Measurements from ENCODE around the gene MEIOC.

GRCh38 chr17:44647736-44648135, 8.5 kb upstream of the MEIOC start:
- no peak for TF ChIP-seq CTCF (conservative IDR thresholded peaks at IDR 0.05; ENCODE audit: low read depth, low read length)
- no peak for TF ChIP-seq EZH2 (IDR thresholded peaks at IDR 0.05; ENCODE audit: low read length, unreplicated experiment)

All from PC-3 (cell line).